Naive thymus-derived CD4-positive, alpha-beta T cell (primary cell): Measurements from ENCODE around the gene LDLRAD4. TPM values are rescaled to one million over a fixed set of nuclear protein-coding genes. Genes with fewer than 3 reads are reported as not detected.
A peak's percentile ranks its signal among the peaks of the same experiment; 100 is the strongest.

Experiments
- ATAC-seq: fragments of 150-1000 bp; cut with Tn5 transposase; 2 replicates; pipeline ENCODE4 v1.10.0; 2021; ENCODE audit warnings: mild to moderate bottlenecking, moderate library complexity
- CTCF ChIA-PET: fragments of 350-600 bp; sonication (Branson Sonifier 250); formaldehyde crosslinking; loops from one replicate; lab custom pipeline; 2021; ENCODE audit warnings: antibody characterized with exemption; lab: Charles Lee
- POLR2A ChIA-PET: fragments of 350-600 bp; sonication (Branson Sonifier 250); formaldehyde crosslinking; loops from one replicate; lab custom pipeline; 2021; ENCODE audit warnings: antibody characterized with exemption, inconsistent platforms; lab: Charles Lee
- DNase-seq, 9 donors: peaks; one replicate each; pipeline versions ENCODE4 v3.0.0 to v3.0.0-alpha.2; 2020 to 2022; ENCODE audit warnings: mixed read lengths in 1 of 9
- H3K27ac ChIP-seq: one replicate; pipeline ENCODE4 v1.7.0; 2013; ENCODE audit warnings: mild to moderate bottlenecking, low read depth, low read length, moderate library complexity
- H3K27me3 ChIP-seq, 2 donors: one replicate each; pipeline ENCODE4 v1.7.0; 2013; ENCODE audit warnings: low read length in 2 of 2, mild to moderate bottlenecking in 2 of 2, moderate library complexity in 2 of 2; ENCODE audit not compliant: control insufficient read depth in 2 of 2, insufficient read depth in 2 of 2
- H3K36me3 ChIP-seq, 3 experiments: 1 replicate in 2 of 3; 2 replicates in 1 of 3; pipeline ENCODE4 v1.7.0; 2013; ENCODE audit warnings: low read length in 3 of 3, mild to moderate bottlenecking in 3 of 3, moderate library complexity in 1 of 3; ENCODE audit not compliant: insufficient read depth in 3 of 3, control insufficient read depth in 2 of 3
- H3K4me1 ChIP-seq, 2 donors: one replicate each; pipeline ENCODE4 v1.7.0; 2013; ENCODE audit warnings: low read length in 2 of 2, mild to moderate bottlenecking in 2 of 2, moderate library complexity in 1 of 2; ENCODE audit not compliant: control insufficient read depth in 2 of 2, insufficient read depth in 2 of 2
- H3K4me3 ChIP-seq: 2 replicates; pipeline ENCODE4 v1.7.0; 2013; ENCODE audit warnings: mild to moderate bottlenecking, low read length
- H3K9me3 ChIP-seq, 3 experiments: 1 replicate in 2 of 3; 2 replicates in 1 of 3; pipeline ENCODE4 v1.7.0; 2013; ENCODE audit warnings: low read length in 3 of 3; ENCODE audit not compliant: control insufficient read depth in 2 of 3
- H3K27ac Mint-ChIP-seq, 9 donors: one replicate each; pipeline ENCODE4 v1.8.0; 2020 to 2022; ENCODE audit warnings: mixed read lengths in 9 of 9, mild to moderate bottlenecking in 8 of 9, moderate library complexity in 5 of 9, inconsistent platforms in 2 of 9
- H3K27me3 Mint-ChIP-seq, 5 donors: one replicate each; pipeline ENCODE4 v1.8.0; 2021 to 2022; ENCODE audit warnings: mixed read lengths in 5 of 5, mild to moderate bottlenecking in 1 of 5
- H3K36me3 Mint-ChIP-seq, 5 donors: one replicate each; pipeline ENCODE4 v1.8.0; 2020 to 2022; ENCODE audit warnings: mixed read lengths in 5 of 5, mild to moderate bottlenecking in 3 of 5, inconsistent platforms in 1 of 5
- H3K4me1 Mint-ChIP-seq, 7 donors: one replicate each; pipeline ENCODE4 v1.8.0; 2020 to 2022; ENCODE audit warnings: mixed read lengths in 7 of 7, mild to moderate bottlenecking in 3 of 7, inconsistent platforms in 1 of 7
- H3K4me3 Mint-ChIP-seq, 10 donors: one replicate each; pipeline ENCODE4 v1.8.0; 2020 to 2022; ENCODE audit warnings: mild to moderate bottlenecking in 10 of 10, mixed read lengths in 10 of 10, moderate library complexity in 6 of 10, inconsistent platforms in 2 of 10
- H3K9me3 Mint-ChIP-seq, 11 donors: one replicate each; pipeline ENCODE4 v1.8.0; 2020 to 2022; ENCODE audit warnings: mixed read lengths in 11 of 11, mild to moderate bottlenecking in 4 of 11, inconsistent platforms in 1 of 11, moderate library complexity in 1 of 11
- intact Hi-C, 2 donors: fragments of 100-400 bp; cut with micrococcal nuclease; formaldehyde crosslinking; loops; one replicate each; pipeline ENCODE4 v1.15.1; 2023
- polyA plus RNA-seq, 2 donors: library from polyadenylated mRNA; unstranded; fragments of 300-500 nt; fragmentation: Illumina TruSeq; gene quantifications; one replicate each; pipeline ENCODE4 v1.2.3, GENCODE V29; 2021
- total RNA-seq, 6 experiments: library from RNA in 5 of 6; stranded (reverse) in 5 of 6; gene quantifications; 1 replicate in 5 of 6; 2 replicates in 1 of 6; pipeline ENCODE4 v1.2.3 and lab custom pipeline; 2021 to 2026

LDLRAD4 gene
- total and polyA plus RNA-seq, 7 experiments from 2014 or later: 13.0 to 84.3 (median 53.7) TPM

DNA sequence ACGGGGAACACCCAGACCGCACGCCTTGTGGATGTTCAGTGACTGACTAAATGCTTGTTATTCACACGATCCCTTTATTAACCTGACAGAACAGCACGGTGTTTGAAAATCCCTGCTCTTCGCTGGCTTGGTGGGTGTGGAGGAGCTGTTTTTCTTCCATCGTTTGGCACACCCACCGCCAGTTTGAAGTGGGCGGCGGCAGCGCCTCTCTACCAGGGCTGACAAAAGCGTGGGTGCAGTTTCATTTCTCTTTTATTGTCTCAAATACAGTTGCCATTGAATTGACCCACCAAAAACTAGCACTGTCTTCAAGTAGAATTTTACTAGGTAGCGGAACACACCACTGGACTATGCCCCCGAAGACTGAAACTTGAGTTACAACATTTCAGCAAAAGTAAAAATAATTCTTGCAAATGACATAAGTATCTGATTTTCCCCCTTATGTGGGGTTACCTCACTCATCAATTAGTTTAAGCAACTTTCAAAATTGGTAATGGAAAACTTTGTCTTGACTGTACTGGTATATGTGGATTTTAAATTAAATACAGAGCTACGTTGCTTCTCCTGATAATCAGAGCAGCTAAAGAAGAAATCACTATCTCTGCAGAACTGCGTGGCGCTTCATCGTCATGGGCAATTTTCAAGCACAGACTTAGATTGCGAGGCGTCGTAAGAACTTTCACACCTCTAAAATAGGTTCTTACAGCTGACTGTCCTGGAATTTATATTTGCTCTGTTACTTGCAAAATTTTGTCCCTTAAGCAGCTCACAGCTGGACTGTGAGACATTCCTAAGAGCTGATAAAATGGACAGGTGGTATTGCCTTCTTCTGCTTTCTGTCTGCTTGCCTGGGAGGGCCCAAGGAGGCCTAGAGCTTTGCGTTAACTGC, 60.9 kb downstream of the LDLRAD4 start:
- Mint-ChIP-seq H3K9me3 (peaks cover 0 to 5% (median 0%) of the 10 kb centered on the region in 11 donors), H3K4me3 (peak overlapping the region; percentile 72 to 91 (median 85)), H3K4me1 (peaks cover 9 to 84% (median 71%) of the 10 kb centered on the region in 7 donors), H3K27ac (peak overlapping the region; percentile 63 to 94 (median 89)), H3K36me3 (peaks cover 0 to 33% (median 5%) of the 10 kb centered on the region in 5 donors), H3K27me3 (no peaks in the 10 kb centered on the region)
- H3K27ac ChIP-seq: peak overlapping the region; percentile 66
- POLR2A ChIA-PET: interaction anchor here (0.6 to 1.9 kb wide), 10 partner anchors 10 to 242 kb away, joined by 3 to 7 read pairs (median 3); partner anchors contain the start of gene LDLRAD4
- CTCF ChIA-PET: interaction anchor here (0.6 to 1.2 kb wide), 4 partner anchors 18 to 333 kb away, joined by 3 to 6 read pairs (median 4); no protein-coding TSS in a partner anchor
- H3K4me1 ChIP-seq: peaks cover 2 to 19% of the 10 kb centered on the region in 2 donors
- no peaks in the 10 kb centered on the region for H3K9me3 ChIP-seq
- intact Hi-C loops: loop anchor here (2.0 to 5.0 kb wide), 4 partner anchors 33 to 333 kb away; no protein-coding TSS in a partner anchor
- ATAC-seq (peak; percentile 61), DNase-seq (peak in 8 of 9 donors; percentile 26 to 52 (median 40))
- no peaks in the 10 kb centered on the region for H3K36me3 ChIP-seq
- H3K27me3 ChIP-seq: no peaks in the 10 kb centered on the region
- H3K4me3 ChIP-seq: peak overlapping the region; percentile 27

- H3K4me3 Mint-ChIP-seq: peak overlapping the region in 9 of 10 donors; percentile 37 to 91 (median 85)
- DNase-seq (no peak), ATAC-seq (no peak)
- H3K36me3 ChIP-seq: no peaks in the 10 kb centered on the region
- H3K27ac ChIP-seq: peak overlapping the region; percentile 66
- no peaks in the 10 kb centered on the region for H3K9me3 ChIP-seq
- CTCF ChIA-PET: no interaction called here
- H3K27ac Mint-ChIP-seq: peak overlapping the region in 8 of 9 donors; percentile 78 to 94 (median 88)
- peaks cover 11 to 76% (median 72%) of the 10 kb centered on the region in 7 donors for H3K4me1 Mint-ChIP-seq
- H3K27me3 ChIP-seq: no peaks in the 10 kb centered on the region
- H3K27me3 Mint-ChIP-seq: no peaks in the 10 kb centered on the region
- peaks cover 0 to 5% (median 0%) of the 10 kb centered on the region in 11 donors for H3K9me3 Mint-ChIP-seq
- intact Hi-C loops: loop anchor here in 1 of 2 donors (5.0 kb wide), 1 partner anchor 332 kb away; no protein-coding TSS in a partner anchor
- POLR2A ChIA-PET: interaction anchor here (0.6 to 1.7 kb wide), 3 partner anchors 13 to 242 kb away, joined by 3 to 7 read pairs (median 6); no protein-coding TSS in a partner anchor
- H3K4me1 ChIP-seq: peaks cover 10 to 19% of the 10 kb centered on the region in 2 donors
- H3K36me3 Mint-ChIP-seq: peaks cover 0 to 33% (median 5%) of the 10 kb centered on the region in 5 donors
- no peak overlapping the region for H3K4me3 ChIP-seq
These were observed 61.7 kb downstream of the LDLRAD4 start for GRCh38 chr18:13280070-13280795.

GRCh38 chr18:13281406-13281805, 62.8 kb downstream of the LDLRAD4 start:
- POLR2A ChIA-PET: no interaction called here

GRCh38 chr18:13283746-13284145, 65.2 kb downstream of the LDLRAD4 start:
- peaks cover 11 to 17% of the 10 kb centered on the region in 2 donors for H3K4me1 ChIP-seq
- H3K4me3 Mint-ChIP-seq: peak overlapping the region in 1 of 10 donors; percentile 24
- peaks cover 3 to 25% (median 5%) of the 10 kb centered on the region in 5 donors for H3K36me3 Mint-ChIP-seq
- H3K9me3 Mint-ChIP-seq: peaks cover 0 to 5% (median 0%) of the 10 kb centered on the region in 11 donors
- ATAC-seq: no peak
- no peak overlapping the region for H3K27ac ChIP-seq
- no peaks in the 10 kb centered on the region for H3K9me3 ChIP-seq
- ChIA-PET CTCF (no interaction called here), POLR2A (no interaction called here)
- H3K36me3 ChIP-seq: no peaks in the 10 kb centered on the region
- H3K27ac Mint-ChIP-seq: peak overlapping the region in 5 of 9 donors; percentile 34 to 81 (median 62)
- H3K4me1 Mint-ChIP-seq: peaks cover 8 to 64% (median 45%) of the 10 kb centered on the region in 7 donors
- H3K27me3 ChIP-seq: no peaks in the 10 kb centered on the region
- no peak overlapping the region for H3K4me3 ChIP-seq
- intact Hi-C loops: loop anchor here (2.0 to 5.0 kb wide), 3 partner anchors 17 to 329 kb away; no protein-coding TSS in a partner anchor
- no peaks in the 10 kb centered on the region for H3K27me3 Mint-ChIP-seq
- no peak for DNase-seq

More at GRCh38 chr18:13281406-13281805, 62.8 kb downstream of the LDLRAD4 start:
- ATAC-seq (no peak), DNase-seq (no peak)
- H3K9me3 ChIP-seq: no peaks in the 10 kb centered on the region
- H3K27ac Mint-ChIP-seq: peak overlapping the region in 3 of 9 donors; percentile 78 to 92 (median 87)
- no peaks in the 10 kb centered on the region for H3K27me3 Mint-ChIP-seq
- H3K9me3 Mint-ChIP-seq: peaks cover 0 to 5% (median 0%) of the 10 kb centered on the region in 11 donors
- CTCF ChIA-PET: no interaction called here
- peaks cover 3 to 35% (median 5%) of the 10 kb centered on the region in 5 donors for H3K36me3 Mint-ChIP-seq
- H3K4me3 ChIP-seq: no peak overlapping the region
- no peaks in the 10 kb centered on the region for H3K27me3 ChIP-seq
- peak overlapping the region in 1 of 10 donors; percentile 30 for H3K4me3 Mint-ChIP-seq
- peaks cover 13 to 72% (median 67%) of the 10 kb centered on the region in 7 donors for H3K4me1 Mint-ChIP-seq
- H3K4me1 ChIP-seq: peaks cover 11 to 19% of the 10 kb centered on the region in 2 donors
- H3K36me3 ChIP-seq: no peaks in the 10 kb centered on the region
- no peak overlapping the region for H3K27ac ChIP-seq
- intact Hi-C loops: loop anchor here in 1 of 2 donors (5.0 kb wide), 1 partner anchor 331 kb away; no protein-coding TSS in a partner anchor

DNA sequence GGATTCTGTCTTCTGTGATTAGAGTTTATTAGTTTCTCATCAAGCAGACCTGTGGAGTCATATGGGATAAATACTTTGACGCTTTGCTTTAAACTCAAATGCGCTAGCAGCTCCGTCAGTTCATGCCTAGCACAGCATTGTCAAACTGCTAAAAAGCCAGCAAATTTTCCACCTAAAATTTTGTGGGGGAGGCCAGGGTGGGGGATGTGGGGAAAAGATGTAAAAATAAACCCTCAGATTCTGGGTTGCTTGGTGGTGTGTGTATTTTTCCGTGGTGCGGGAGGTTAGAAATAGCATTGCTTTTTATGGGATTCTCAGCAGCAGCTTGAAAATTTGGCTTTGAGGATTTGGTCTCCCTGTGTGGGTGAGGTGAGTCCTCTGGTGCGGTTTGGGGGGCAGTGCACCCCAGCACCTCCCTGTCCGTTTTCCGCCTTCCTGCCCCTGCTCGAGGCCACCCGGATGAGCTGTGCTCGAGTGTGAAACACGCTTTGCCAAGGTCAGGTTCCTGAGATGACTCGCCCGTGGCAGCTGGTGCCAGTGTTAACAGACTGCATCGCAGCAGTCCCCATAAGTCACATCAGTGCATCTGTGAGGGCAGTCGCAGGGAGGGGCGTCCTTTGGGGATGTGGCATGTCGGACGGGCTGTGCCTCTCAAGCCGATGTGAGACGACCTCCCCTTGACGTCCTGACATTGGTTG, 65.9 kb downstream of the LDLRAD4 start:
- H3K9me3 ChIP-seq: no peaks in the 10 kb centered on the region
- no peaks in the 10 kb centered on the region for H3K27me3 ChIP-seq
- ChIA-PET CTCF (no interaction called here), POLR2A (interaction anchor here (0.5 kb wide), 1 partner anchor 66 kb away, joined by 4 read pairs; the partner anchor contains the start of gene LDLRAD4)
- H3K27ac ChIP-seq: no peak overlapping the region
- no peaks in the 10 kb centered on the region for H3K27me3 Mint-ChIP-seq
- H3K36me3 ChIP-seq: no peaks in the 10 kb centered on the region
- intact Hi-C loops: loop anchor here in 1 of 2 donors (5.0 kb wide), 1 partner anchor 328 kb away; no protein-coding TSS in a partner anchor
- DNase-seq (no peak), ATAC-seq (no peak)
- H3K9me3 Mint-ChIP-seq: peaks cover 0 to 5% (median 0%) of the 10 kb centered on the region in 11 donors
- H3K27ac Mint-ChIP-seq: peak overlapping the region in 3 of 9 donors; percentile 34 to 81 (median 43)
- H3K4me3 ChIP-seq: no peak overlapping the region
- H3K4me3 Mint-ChIP-seq: peak overlapping the region in 1 of 10 donors; percentile 30
- peaks cover 8 to 64% (median 40%) of the 10 kb centered on the region in 7 donors for H3K4me1 Mint-ChIP-seq
- peaks cover 3 to 19% (median 6%) of the 10 kb centered on the region in 5 donors for H3K36me3 Mint-ChIP-seq
- H3K4me1 ChIP-seq: peaks cover 11 to 14% of the 10 kb centered on the region in 2 donors
